M059J (cell line): Measurements from ENCODE around the gene DGAT2. TPM values are rescaled to one million over a fixed set of nuclear protein-coding genes. Genes with fewer than 3 reads are reported as not detected.

Experiments used
- DNase-seq: peaks from one replicate; pipeline ENCODE4 v3.0.0-alpha.2; 2012; ENCODE audit warnings: low read depth
- total RNA-seq: library from RNA; depleted of rRNA; stranded (reverse); fragments of >200 nt; shearing (Covaris generic); gene quantifications from 2 replicates; pipeline ENCODE4 v1.2.3, GENCODE V29; 2014

The DGAT2 gene
- total RNA-seq, 1 experiment from 2014 or later, result 10.1 TPM

GRCh38 chr11:75800728-75801361 lies 32.3 kb downstream of the DGAT2 start:
- no peak for DNase-seq

GRCh38 chr11:75801362-75802020 lies 32.9 kb downstream of the DGAT2 start:
- DNase-seq, result no peak

GRCh38 chr11:75802021-75802912 lies 33.7 kb downstream of the DGAT2 start:
- DNase-seq, result no peak

GRCh38 chr11:75802913-75803820 lies 34.6 kb downstream of the DGAT2 start:
- peak; percentile 65 for DNase-seq

- DNase-seq, result no peak
Measured at GRCh38 chr11:75809111-75809510, 40.5 kb downstream of the DGAT2 start.

DNA sequence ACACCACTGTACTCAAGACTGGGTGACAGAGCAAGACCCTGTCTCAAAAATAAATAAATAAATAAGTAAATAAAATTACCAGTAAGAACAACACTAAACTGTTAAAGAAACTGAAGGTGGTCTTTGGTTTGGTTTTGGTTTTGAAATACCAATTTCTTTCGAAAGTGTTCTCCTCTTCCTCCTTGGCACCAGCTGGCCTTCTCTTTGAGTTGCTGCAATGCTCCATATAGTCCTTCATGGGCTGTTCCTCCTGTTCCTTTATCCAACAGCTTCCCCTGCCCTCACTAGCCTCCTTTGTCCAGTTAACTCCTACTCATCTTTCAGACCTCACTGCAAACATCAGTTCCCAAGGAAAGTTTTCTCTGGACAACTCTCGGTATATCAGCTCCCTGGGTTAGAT lies 41.4 kb downstream of the DGAT2 start:
- no peak for DNase-seq

- no peak for DNase-seq
Measured at GRCh38 chr11:75810637-75811390, 42.2 kb downstream of the DGAT2 start.

DNA sequence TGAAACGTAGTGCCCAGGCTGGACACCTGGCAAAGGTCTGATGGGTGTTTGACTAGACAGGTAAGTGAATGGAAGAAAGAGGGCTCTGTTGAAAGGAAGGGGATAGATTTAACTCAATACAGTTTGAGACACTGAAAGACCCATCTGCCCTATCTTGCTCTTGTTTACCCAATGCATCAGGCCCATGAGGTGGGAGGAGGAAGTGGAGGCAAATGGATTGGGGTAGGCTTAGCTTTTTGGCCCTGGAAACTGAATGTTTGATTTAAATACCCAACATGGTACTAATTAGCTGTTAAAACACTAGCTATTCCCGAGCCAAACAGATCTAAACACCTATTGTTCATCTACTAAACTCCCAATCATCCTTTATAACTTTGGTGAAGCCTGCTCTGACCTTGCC lies 42.9 kb downstream of the DGAT2 start:
- DNase-seq, result no peak

- no peak for DNase-seq
Measured at GRCh38 chr11:75812542-75813040, 44.0 kb downstream of the DGAT2 start.

DNA sequence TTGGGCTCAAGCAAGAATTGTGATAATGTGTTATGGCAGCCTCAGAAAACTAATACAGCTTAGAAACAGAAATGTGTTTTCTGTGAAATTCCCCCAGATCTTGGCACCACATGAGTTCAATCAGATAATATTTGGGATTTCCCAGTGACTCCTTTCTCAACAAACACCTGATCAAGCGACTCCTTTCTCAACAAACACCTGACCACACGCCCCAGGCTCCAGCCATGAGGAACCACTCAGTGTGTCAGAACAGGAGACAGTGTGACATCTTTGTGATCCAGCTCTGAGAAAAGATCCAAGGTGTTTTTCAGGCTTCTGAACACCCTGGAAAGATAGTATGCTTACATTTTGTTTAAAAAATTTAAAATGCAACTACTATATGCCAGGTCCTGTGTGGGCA lies 44.5 kb downstream of the DGAT2 start:
- DNase-seq, result no peak

DNA sequence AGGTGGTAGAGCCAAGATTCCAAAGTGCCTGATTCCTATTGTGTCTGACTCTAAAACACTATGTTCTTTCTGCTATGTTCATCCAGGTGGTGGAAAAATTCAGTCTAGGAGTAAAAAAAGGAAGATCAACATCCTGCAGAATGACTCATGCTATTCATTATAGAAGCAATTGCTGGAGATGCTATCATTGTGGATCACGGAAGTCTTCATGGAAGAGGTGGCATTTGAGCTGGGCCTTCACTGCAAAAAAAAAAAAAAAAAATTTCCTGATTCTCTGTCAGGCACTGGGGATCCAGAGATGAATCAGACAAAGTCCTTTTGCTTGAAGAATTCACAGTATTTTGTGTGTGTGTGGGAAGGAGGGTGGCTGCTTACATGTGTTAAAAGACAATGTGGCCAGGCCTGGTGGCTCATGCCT lies 45.1 kb downstream of the DGAT2 start:
- DNase-seq, result peak; percentile 62

DNA sequence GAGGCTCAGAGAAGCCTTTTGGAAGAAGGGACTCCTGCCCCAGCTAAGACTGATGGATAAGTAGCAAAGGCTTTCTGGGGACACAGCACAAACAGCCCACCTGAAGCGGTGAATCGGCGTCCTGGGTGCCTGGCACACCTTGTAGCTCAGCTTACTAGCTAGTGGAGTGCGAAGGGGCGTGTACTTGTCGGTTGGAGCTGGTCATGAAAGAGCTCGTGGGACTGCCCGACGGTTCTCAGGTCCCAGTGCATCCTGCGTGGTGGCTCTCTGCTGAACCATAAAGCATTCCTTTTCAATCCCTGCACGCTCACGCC lies 45.7 kb downstream of the DGAT2 start:
- no peak for DNase-seq

GRCh38 chr11:75814677-75815344 lies 46.2 kb downstream of the DGAT2 start, which contains the start of gene UVRAG:
Gene UVRAG, plus strand, starts transcription at chr11:75815210. Its CDS starts 198 bp downstream, at chr11:75815408.
- peak; percentile 99 for DNase-seq

- peak; percentile 63 for DNase-seq
Measured at GRCh38 chr11:75815345-75816168, 47.0 kb downstream of the DGAT2 start.

DNA sequence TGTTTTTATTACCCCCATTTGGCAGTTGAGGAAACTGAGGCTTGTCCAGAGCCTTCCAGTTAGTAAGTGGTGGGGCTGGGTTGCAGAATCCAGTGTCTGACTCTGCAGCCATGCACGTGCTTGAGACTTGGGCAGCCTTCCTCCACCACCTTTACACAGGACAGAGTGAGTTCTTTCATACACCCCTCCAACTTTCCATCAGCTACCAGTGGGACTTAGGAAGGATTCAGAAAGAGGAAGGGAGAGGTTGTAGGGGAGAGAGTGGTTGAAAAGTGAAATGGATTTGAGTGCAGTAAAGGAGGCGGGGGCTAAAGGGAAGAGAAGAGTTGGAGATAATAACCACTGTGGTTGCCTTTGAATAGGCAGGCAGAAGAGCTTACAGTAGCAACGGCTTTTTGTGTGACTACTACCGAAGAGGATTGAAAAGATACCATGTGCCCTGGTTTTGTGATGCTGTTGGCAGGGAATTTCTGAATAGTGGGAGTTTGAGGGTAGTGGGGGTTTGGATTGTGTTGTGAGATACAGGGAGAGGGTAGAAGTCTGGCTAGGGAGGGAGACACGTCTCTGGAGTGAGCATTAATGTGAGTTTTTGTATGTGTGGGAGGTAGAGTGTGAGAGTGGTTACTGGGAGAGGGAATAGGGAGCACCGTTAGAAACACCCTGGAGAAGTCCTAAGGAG lies 48.1 kb downstream of the DGAT2 start:
- no peak for DNase-seq

DNA sequence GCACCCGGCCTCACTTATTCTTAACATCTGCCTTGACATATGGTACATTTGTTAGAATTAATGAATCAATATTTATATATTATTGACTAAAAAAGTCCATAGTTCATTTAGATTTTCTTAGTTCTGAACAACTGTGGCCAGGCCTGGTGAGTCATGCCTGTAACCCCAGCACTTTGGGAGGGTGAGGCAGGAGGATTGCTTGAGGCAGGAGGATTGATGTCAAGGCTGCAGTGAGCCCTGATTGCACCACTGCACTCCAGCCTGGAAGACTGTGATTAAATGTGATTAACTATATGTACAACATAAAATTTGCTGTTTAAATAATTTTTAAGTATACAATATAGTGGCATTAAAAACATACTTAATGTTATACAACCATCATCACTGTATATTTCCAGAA lies 52.1 kb downstream of the DGAT2 start:
- peak; percentile 65 for DNase-seq

DNA sequence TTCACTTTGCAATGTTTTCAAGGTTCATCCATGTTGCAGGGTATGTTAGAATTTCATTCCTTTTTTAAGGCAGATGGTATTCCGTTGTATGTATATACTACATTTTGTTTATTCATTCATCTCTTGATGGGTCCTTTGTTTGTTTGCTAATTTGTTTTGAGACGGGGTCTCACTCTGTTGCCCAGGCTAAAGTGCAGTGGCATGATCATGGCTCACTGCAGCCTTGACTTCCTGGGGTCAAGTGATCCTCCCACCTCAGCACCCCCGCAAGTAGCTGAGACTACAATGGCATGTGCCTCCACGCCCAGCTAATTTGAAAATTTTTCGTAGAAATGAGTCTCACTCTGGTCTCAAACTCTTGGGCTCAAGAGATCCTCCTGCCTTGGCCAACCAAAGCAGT lies 52.6 kb downstream of the DGAT2 start:
- no peak for DNase-seq

DNA sequence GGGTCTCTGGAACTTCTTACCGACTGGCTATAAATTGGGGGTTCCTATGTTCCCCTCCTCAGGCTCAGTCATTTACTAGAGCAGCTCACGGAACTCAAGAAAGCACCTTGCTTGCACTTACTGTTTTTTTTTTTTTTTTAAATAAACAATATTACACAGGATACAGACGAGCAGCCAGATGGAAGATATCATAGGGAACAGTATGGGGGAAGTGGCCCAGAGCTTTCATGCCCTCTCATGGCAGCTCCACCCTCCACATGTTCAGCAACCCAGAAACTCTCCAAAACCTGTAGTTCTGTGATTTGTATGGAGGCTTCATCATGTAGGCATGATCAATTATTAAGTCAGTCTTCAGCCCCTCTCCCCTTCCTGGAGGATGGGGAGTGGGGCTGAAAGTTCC lies 54.0 kb downstream of the DGAT2 start:
- no peak for DNase-seq

- DNase-seq, result no peak
Measured at GRCh38 chr11:75823415-75823814, 54.8 kb downstream of the DGAT2 start.
